HG03064 (cell line): Measurements from ENCODE around the gene RPL18.
"Not testable (repeated sequence)": the region's sequence is repeated elsewhere in the genome, so short reads cannot be mapped to it uniquely, and the experiment has no call there.

ENCODE experiments used
- ATAC-seq: cut with Tn5 transposase; IDR thresholded peaks from one replicate; pipeline ENCODE4 v1.9.1; 2021; ENCODE audit warnings: low read depth; ENCODE audit not compliant: unreplicated experiment

The RPL18 gene

DNA sequence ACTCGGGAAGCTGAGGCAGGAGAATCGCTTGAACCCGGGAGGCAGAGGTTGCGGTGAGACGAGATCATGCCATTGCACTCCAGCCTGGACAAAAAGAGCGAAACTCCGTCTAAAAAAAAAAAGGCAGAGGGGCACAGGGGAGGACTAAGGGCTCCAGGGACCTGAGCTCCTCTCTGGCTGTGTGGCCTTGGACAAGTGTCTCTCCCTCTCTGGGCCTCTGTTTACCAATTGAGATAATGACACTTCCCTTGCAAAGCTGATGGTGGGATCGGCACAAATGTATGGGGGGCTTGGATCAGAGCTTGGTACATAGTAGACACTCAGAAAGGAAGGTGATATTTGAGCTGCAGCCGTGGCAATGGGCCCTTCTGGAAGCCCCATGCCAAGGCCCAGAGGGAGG lies 23.8 kb downstream of the RPL18 start:
- no peak for ATAC-seq

DNA sequence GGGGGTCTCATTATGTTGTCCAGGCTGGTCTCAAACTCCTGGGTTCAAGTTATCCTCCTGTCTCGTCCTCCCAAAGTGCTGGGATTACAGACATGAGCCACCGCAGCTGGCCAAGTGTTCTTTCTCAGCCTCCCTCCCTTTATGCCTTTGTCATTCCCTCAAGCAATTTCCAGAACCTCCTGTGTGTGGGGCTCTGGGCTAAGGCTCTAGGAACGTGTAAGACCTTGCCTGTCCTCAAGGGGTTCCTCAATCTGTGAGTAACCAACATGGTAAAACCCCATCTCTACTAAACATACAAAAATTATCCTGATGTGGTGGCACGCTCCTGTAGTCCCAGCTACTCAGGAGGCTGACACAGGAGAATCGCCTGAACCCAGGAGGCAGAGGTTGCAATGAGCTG lies 28.0 kb downstream of the RPL18 start:
- no peak for ATAC-seq

DNA sequence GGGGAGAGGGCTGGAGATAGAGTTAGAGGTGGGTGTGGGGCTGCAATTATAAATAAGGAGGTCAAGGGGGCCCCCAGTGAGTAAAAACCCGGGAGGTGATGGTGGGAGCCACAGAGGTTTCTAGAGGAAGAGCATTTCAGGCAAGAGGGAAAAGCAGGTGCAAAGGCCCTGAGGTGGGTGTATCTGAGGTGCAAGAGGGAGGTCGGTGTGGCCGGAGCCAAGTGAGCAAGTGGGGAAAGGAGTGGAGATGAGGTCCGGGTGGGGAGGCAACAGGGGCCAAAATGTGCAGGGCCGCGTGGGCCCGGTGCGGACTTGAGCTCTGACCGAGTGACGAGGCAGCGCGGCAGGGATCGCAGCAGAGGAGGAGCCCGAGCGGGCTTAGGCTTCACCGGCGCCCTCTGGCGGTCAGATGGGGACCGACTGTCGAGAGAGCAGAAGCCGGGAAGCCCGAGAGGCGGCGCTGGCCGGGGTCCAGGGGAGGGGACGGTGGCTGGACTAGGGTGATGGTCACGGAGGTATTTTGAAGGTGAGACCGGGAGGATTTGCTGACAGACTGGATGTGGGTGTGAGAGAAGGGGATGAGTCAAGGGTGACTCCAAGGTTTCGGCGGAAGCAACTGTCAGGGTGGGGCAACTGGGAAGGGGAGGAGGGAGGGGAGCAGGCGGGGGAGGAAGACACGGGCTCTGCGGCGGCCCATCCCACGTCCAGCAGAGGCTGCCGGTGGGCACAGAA lies 30.1 kb downstream of the RPL18 start:
- ATAC-seq: no peak

DNA sequence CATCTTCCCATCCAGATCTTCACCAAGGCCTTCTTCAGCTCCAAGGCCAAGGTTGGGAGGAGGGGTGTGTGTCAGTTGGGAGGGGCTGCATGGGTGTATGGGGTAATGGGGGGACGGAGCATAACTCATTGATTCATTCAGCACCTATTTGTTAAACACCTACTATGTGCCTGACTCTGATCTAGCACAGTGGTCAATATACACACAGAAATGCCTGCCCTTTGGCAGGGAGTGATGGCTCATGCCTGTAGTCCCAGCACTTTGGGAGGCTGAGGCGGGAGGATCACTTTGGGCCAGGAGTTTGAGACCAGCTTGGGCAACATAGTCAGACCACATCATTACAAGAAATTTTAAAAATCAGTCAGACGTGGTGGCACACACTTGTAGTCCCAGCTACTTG lies 31.6 kb downstream of the RPL18 start:
- no peak for ATAC-seq

DNA sequence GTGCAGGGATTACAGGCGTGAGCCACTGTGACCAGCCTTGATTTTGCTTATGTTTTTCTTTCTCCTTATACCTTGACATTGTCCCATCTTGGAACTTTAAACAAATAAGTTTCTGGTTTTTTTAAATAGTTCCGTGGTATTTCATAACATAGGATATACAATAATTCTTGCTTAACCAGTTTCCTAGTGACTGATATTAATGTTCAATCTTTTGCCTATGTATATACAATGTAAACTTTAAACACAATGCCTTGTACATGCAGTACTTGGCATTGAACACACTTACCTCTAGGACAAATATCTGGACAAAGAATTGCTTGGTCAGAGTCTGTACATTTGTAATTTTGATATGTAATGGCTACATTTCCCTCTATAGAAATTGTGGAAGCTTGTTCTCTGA lies 36.8 kb downstream of the RPL18 start:
- ATAC-seq: no peak

DNA sequence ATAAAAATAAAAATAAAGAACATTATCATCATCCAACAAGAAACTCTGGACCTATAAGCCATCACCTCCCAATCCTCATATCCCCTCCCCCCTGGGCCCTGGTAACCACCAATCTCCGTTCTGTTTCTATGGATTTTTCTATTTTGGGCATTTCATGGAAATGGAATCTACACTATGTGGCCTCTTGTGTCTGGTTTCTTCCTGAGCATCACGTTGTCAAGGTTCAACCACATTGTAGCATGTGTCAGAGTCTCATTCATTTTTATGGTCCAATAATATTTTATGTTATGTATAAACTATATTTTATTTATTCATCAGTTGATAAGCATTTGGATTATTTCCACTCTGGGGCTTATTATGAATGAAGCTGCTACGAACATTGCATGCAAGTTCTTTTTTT lies 40.1 kb downstream of the RPL18 start:
- no peak for ATAC-seq

DNA sequence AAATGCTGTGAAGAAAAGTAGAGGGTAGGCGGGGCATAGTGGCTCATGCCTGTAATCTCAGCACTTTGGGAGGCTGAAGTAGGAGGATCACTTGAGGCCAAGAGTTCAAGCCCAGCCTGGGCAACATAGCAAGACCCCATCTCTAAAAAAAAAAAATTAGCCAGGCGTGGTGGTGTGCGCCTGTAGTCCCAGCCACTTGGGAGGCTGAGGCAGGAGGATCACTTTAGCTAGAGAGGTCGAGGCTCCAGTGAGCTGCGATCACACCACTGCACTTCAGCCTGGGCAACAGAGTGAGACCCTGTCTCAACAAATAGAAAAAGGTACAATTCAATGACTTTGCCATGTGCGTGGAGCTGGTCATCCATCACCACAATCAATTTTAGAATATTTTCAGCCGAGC lies 41.1 kb downstream of the RPL18 start:
- ATAC-seq: not testable (repeated sequence)

DNA sequence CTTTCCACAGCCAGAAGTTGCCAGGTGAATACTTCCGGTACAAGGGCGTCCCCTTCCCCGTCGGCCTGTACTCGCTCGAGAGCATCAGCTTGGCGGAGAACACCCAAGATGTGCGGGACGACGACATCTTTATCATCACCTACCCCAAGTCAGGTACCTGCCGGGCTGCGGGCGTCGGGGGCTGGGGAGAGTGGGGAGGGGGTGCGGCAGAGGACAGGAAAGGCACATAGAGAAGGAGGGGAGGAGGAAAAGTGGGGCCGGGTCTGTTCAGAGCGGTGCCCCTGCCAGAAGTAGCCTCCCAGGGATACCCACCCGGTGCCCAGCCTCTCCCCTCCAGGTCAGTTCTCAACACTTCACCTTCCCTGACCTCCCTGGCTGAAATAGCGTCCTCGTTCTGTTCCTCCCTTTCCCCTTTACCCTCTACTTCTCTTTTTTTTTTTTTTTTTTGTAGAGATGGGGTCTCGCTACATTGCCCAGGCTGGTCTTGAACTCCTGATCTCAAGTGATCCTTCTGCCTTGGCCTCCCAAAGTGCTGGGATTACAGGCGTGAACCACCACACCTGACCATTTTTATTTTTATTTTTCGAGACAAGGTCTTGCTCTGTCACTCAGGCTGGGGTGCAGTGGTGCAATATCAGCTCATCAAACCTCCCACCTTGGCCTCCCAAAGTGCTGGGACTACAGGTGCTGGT lies 42.9 kb downstream of the RPL18 start:
- no peak for ATAC-seq

DNA sequence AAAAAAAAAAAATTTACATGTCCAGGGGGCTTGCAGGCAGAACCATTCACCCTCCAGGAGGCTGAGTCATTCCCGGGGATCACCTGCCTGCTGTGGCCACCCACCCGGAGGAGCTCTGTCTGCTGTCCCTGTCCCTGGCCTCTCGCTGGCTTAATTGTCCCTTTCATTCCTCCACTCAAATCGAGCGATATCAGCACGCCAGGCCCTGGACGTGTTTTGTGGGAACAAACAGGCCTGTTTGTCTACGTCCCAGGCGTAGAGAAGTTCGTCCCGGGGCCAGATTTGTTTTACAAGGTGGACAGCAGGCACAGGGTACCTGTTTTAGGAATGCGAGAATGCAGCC lies 45.8 kb downstream of the RPL18 start:
- no peak for ATAC-seq

DNA sequence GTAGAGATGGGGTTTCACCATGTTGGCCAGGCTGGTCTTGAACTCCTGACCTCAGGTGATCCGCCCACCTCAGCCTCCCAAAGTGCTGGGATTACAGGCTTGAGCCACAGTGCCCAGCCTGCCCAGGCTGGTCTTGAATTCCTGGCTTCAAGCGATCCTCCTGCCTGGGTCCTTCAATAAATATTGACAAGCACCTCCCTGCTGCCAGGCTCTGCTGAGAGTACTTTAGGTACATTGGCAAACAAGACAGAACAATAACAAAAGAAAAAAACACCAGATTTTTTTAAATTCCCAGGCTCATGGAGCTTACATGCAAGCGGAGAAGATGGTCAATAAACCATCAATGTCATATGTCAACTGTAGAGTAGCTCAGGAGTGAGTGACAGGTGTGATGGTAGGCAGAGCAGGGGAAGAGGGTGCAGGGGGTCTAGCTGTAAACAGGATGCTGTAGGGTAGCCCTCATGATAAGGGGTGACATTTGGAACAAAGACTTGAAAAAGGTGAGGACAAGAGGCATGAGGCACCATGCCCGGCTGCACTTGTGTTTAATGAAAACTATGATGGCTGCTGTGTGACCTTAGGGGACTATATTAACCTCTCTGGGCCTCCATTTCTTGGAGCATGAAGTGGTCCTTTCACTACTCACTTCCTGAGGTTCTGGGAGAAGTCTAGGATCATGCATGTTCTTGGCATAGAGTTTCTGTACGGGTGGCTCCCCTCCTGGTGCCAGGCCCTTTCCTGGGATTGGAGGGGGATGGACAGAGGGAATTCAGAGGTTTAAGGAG lies 47.4 kb downstream of the RPL18 start:
- no peak for ATAC-seq

DNA sequence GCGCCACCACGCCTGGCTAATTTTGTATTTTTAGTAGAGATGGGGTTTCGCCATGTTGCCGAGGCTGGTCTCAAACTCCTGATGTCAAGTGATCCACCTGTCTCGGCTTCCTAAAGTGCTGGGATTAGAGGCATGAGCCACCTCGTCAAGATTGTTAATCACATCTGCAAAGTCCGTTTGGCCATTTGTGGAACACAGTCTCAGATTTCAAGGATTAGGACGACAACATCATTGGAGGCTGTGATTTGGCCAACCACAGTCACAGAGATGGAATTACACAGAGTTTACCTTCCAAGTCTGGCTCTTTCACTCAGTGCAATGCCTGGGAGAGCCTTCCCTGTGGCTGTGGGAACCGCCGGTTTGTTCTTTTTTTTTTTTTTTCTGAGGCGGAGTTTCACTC lies 49.2 kb downstream of the RPL18 start:
- ATAC-seq: no peak

DNA sequence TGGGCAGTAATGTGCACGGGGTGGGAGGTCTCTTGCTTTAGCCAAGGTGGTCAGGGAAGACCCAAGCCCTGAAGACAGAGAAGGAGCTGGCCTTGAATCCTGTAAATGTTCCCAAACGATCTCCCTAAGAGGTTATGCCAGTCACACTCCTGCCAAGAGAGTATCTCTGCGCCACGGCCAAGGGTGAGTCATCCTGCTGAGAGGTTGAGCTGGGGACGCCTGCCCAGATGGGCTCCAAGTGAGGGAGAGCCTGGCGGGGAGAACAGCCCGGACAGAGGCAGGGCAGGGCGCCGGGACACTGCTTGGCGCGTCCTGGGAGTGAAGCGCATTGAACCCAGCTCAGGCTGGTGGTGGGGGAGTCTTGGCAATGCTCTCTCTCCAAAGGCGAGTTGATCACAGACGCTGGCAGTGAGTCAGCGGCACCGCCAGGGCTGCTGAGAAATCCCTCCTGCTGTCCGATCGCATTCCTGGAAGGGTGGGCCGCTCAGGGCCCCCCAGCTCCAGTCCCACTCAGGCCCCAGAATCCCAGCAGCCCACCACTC lies 50.6 kb downstream of the RPL18 start:
- no peak for ATAC-seq
